ENCODE data around the gene MAML3. TPM values are rescaled to one million over a fixed set of nuclear protein-coding genes. Genes with fewer than 3 reads are reported as not detected.

Gene MAML3
- total RNA-seq, 1 donor from 2014 or later = 18.7 TPM

GRCh38 chr4:139800082-139800481 is 353.9 kb downstream of the MAML3 start:
- no peak for DNase-seq (ENCODE audit: extremely low read depth, low read depth, low spot score)

- DNase-seq (ENCODE audit: extremely low read depth, low read depth, low spot score) = no peak
Observed at GRCh38 chr4:139799615-139800014, 354.4 kb downstream of the MAML3 start.

- DNase-seq (ENCODE audit: extremely low read depth, low read depth, low spot score) = no peak
Observed at GRCh38 chr4:139798456-139798855, 355.5 kb downstream of the MAML3 start.

- no peak for DNase-seq (ENCODE audit: extremely low read depth, low read depth, low spot score)
Observed at GRCh38 chr4:139797287-139797686, 356.7 kb downstream of the MAML3 start.

GRCh38 chr4:139795527-139796314 is 358.3 kb downstream of the MAML3 start:
- DNase-seq (ENCODE audit: extremely low read depth, low read depth, low spot score) = no peak

- DNase-seq (ENCODE audit: extremely low read depth, low read depth, low spot score) = no peak
Observed at GRCh38 chr4:139794158-139794954, 359.6 kb downstream of the MAML3 start.

GRCh38 chr4:139791681-139792080 is 362.3 kb downstream of the MAML3 start:
- DNase-seq (ENCODE audit: extremely low read depth, low read depth, low spot score) = no peak

- DNase-seq (ENCODE audit: extremely low read depth, low read depth, low spot score) = no peak
Observed at GRCh38 chr4:139790291-139790690, 363.7 kb downstream of the MAML3 start.

- DNase-seq (ENCODE audit: extremely low read depth, low read depth, low spot score) = no peak
Observed at GRCh38 chr4:139789096-139789654, 364.8 kb downstream of the MAML3 start.

- DNase-seq (ENCODE audit: extremely low read depth, low read depth, low spot score) = no peak
Observed at GRCh38 chr4:139786494-139787354, 367.3 kb downstream of the MAML3 start.

GRCh38 chr4:139785356-139785755 is 368.6 kb downstream of the MAML3 start:
- DNase-seq (ENCODE audit: extremely low read depth, low read depth, low spot score) = no peak

- DNase-seq (ENCODE audit: extremely low read depth, low read depth, low spot score) = no peak
Observed at GRCh38 chr4:139783741-139784484, 370.1 kb downstream of the MAML3 start.

GRCh38 chr4:139782926-139783522 is 371.0 kb downstream of the MAML3 start:
- DNase-seq (ENCODE audit: extremely low read depth, low read depth, low spot score) = no peak

GRCh38 chr4:139781066-139781465 is 372.9 kb downstream of the MAML3 start:
- DNase-seq (ENCODE audit: extremely low read depth, low read depth, low spot score) = no peak

- no peak for DNase-seq (ENCODE audit: extremely low read depth, low read depth, low spot score)
Observed at GRCh38 chr4:139779691-139780090, 374.3 kb downstream of the MAML3 start.

- no peak for DNase-seq (ENCODE audit: extremely low read depth, low read depth, low spot score)
Observed at GRCh38 chr4:139777757-139778156, 376.2 kb downstream of the MAML3 start.

- no peak for DNase-seq (ENCODE audit: extremely low read depth, low read depth, low spot score)
Observed at GRCh38 chr4:139776235-139776634, 377.7 kb downstream of the MAML3 start.

GRCh38 chr4:139774759-139775487 is 379.1 kb downstream of the MAML3 start:
- no peak for DNase-seq (ENCODE audit: extremely low read depth, low read depth, low spot score)
